Measurements from ENCODE around the gene PIEZO1.
A peak's percentile ranks its signal among the peaks of the same experiment; 100 is the strongest.

Gene PIEZO1

GRCh38 chr16:88764913-88765349, 20.1 kb downstream of the PIEZO1 start:
- no peak for DNase-seq

GRCh38 chr16:88764080-88764479, 20.9 kb downstream of the PIEZO1 start:
- no peak for DNase-seq

GRCh38 chr16:88763502-88764053, 21.4 kb downstream of the PIEZO1 start:
- no peak for DNase-seq

GRCh38 chr16:88762941-88763340, 22.1 kb downstream of the PIEZO1 start:
- DNase-seq: no peak

- no peak for DNase-seq
These were observed 22.7 kb downstream of the PIEZO1 start for GRCh38 chr16:88762258-88762870.

- no peak for DNase-seq
These were observed 23.2 kb downstream of the PIEZO1 start for GRCh38 chr16:88761830-88762229.

GRCh38 chr16:88761143-88761534, 23.9 kb downstream of the PIEZO1 start:
- DNase-seq: no peak

GRCh38 chr16:88760424-88761142, 24.4 kb downstream of the PIEZO1 start:
- no peak for DNase-seq

- no peak for DNase-seq
These were observed 25.1 kb downstream of the PIEZO1 start for GRCh38 chr16:88759976-88760350.

- DNase-seq: peak in 1 of 2 experiments; percentile 12
These were observed 25.6 kb downstream of the PIEZO1 start for GRCh38 chr16:88759245-88759975.

- DNase-seq: no peak
These were observed 26.1 kb downstream of the PIEZO1 start for GRCh38 chr16:88758944-88759244.

GRCh38 chr16:88758227-88758943, 26.6 kb downstream of the PIEZO1 start:
- no peak for DNase-seq

- DNase-seq: no peak
These were observed 29.1 kb downstream of the PIEZO1 start for GRCh38 chr16:88755745-88756443.

- peak; percentile 10 to 68 for DNase-seq
These were observed 29.9 kb downstream of the PIEZO1 start for GRCh38 chr16:88754912-88755744.

- no peak for DNase-seq
These were observed 30.7 kb downstream of the PIEZO1 start for GRCh38 chr16:88754109-88754911.

- DNase-seq: no peak
These were observed 31.4 kb downstream of the PIEZO1 start for GRCh38 chr16:88753602-88754001.

GRCh38 chr16:88753191-88753590, 31.8 kb downstream of the PIEZO1 start:
- no peak for DNase-seq

- no peak for DNase-seq
These were observed 32.5 kb downstream of the PIEZO1 start for GRCh38 chr16:88752386-88753002.

GRCh38 chr16:88750854-88751253, 34.2 kb downstream of the PIEZO1 start:
- DNase-seq: no peak

GRCh38 chr16:88749358-88749757, 35.7 kb downstream of the PIEZO1 start:
- no peak for DNase-seq

Measured in NCI-H526 (cell line).